H1 (cell line): ENCODE results near the gene MPZL3. TPM values are rescaled to one million over a fixed set of nuclear protein-coding genes. Genes with fewer than 3 reads are reported as not detected.

ENCODE experiments used
- CTCF ChIA-PET: fragments of 300-600 bp; sonication (Branson Sonifier 250); formaldehyde crosslinking; loops from one replicate; lab custom pipeline; 2021; ENCODE audit not compliant: partially characterized antibody; lab: Charles Lee
- POLR2A ChIA-PET: fragments of 300-600 bp; sonication (Branson Sonifier 250); formaldehyde crosslinking; loops from one replicate; lab custom pipeline; 2021; ENCODE audit warnings: inconsistent platforms; ENCODE audit not compliant: partially characterized antibody; lab: Charles Lee
- DNase-seq, 2 experiments: peaks; one replicate each; pipeline versions ENCODE4 v3.0.0 to v3.0.0-alpha.2; 2010 to 2022; ENCODE audit warnings: low spot score in 2 of 2, low read depth in 1 of 2, mixed read lengths in 1 of 2
- FAIRE-seq: peaks from 2 replicates; lab custom pipeline; 2011; peaks lifted over from hg19 to GRCh38; lab: Jason Lieb, UNC
- H2AFZ ChIP-seq: 2 replicates; pipeline ENCODE4 v1.8.1; 2012; ENCODE audit warnings: low read length, inconsistent platforms
- H2AK5ac ChIP-seq: 2 replicates; pipeline ENCODE4 v1.6.1; 2013; ENCODE audit warnings: low read depth, low read length
- H2BK120ac ChIP-seq: replicated peaks from 2 replicates; pipeline ENCODE3; 2013; ENCODE audit warnings: low read depth, low read length, inconsistent platforms
- H2BK12ac ChIP-seq: 2 replicates; pipeline ENCODE4 v1.6.1; 2013; ENCODE audit warnings: low read depth, low read length
- H2BK15ac ChIP-seq: 2 replicates; pipeline ENCODE4 v1.6.1; 2013; ENCODE audit warnings: low read length
- H2BK20ac ChIP-seq: 2 replicates; pipeline ENCODE4 v1.6.1; 2013; ENCODE audit warnings: low read length
- H2BK5ac ChIP-seq: 2 replicates; pipeline ENCODE4 v1.6.1; 2013; ENCODE audit warnings: low read depth, low read length
- H3K14ac ChIP-seq: 2 replicates; pipeline ENCODE4 v1.6.1; 2013; ENCODE audit warnings: inconsistent platforms; ENCODE audit not compliant: insufficient read length
- H3K18ac ChIP-seq: 2 replicates; pipeline ENCODE4 v1.6.1; 2013; ENCODE audit warnings: low read length; ENCODE audit errors: extremely low read depth
- H3K23ac ChIP-seq: 2 replicates; pipeline ENCODE4 v1.6.1; 2013; ENCODE audit warnings: inconsistent platforms; ENCODE audit not compliant: insufficient read length
- H3K23me2 ChIP-seq: 2 replicates; pipeline ENCODE4 v1.6.1; 2013; ENCODE audit warnings: low read depth, low read length
- H3K27ac ChIP-seq: 2 replicates; pipeline ENCODE4 v1.6.1; 2011; ENCODE audit warnings: low read depth, low read length, inconsistent platforms
- H3K27me3 ChIP-seq, 4 experiments: replicated peaks in 1 of 4; 1 replicate in 1 of 4; 2 replicates in 3 of 4; pipeline versions ENCODE4 v1.6.1 to v1.8.1; 2011 to 2013; ENCODE audit warnings: low read length in 3 of 4, mild to moderate bottlenecking in 3 of 4, inconsistent platforms in 2 of 4, mixed read lengths in 2 of 4, moderate library complexity in 1 of 4; ENCODE audit not compliant: control insufficient read depth in 3 of 4, insufficient read depth in 3 of 4; ENCODE audit errors: extremely low read depth in 1 of 4
- H3K36me3 ChIP-seq, 4 experiments: 2 replicates each; pipeline versions ENCODE4 v1.6.1 to v1.8.1; 2011 to 2013; ENCODE audit warnings: mild to moderate bottlenecking in 4 of 4, low read length in 3 of 4, moderate library complexity in 2 of 4, control low read depth in 1 of 4, inconsistent platforms in 1 of 4; ENCODE audit not compliant: insufficient read depth in 4 of 4, control insufficient read depth in 2 of 4
- H3K4ac ChIP-seq: replicated peaks from 2 replicates; pipeline ENCODE3; 2013; ENCODE audit warnings: low read length, low read depth, mixed read lengths, inconsistent platforms; ENCODE audit not compliant: insufficient read length
- H3K4me1 ChIP-seq, 4 experiments: replicated peaks in 1 of 4; 1 replicate in 1 of 4; 2 replicates in 3 of 4; pipeline versions ENCODE4 v1.6.1 to v1.8.1; 2011 to 2013; ENCODE audit warnings: low read length in 3 of 4, inconsistent platforms in 2 of 4, mixed read lengths in 1 of 4; ENCODE audit not compliant: insufficient read depth in 4 of 4, control insufficient read depth in 3 of 4
- H3K4me2 ChIP-seq, 2 experiments: 2 replicates each; pipeline versions ENCODE4 v1.6.1 to v1.8.1; 2011 to 2013; ENCODE audit warnings: low read depth in 2 of 2, low read length in 2 of 2, control low read depth in 1 of 2, inconsistent platforms in 1 of 2, mild to moderate bottlenecking in 1 of 2; ENCODE audit not compliant: insufficient read depth in 1 of 2
- H3K4me3 ChIP-seq, 4 experiments: fragments of 200-600, 300-600 bp in 1 of 4; sonication (generic), shearing (Covaris generic), sonication (Bioruptor Twin) in 1 of 4; 2 replicates each; pipeline versions ENCODE4 v1.5.1 to v1.8.1; 2011 to 2016; ENCODE audit warnings: low read length in 4 of 4, low read depth in 3 of 4, control low read depth in 2 of 4, inconsistent platforms in 2 of 4, mild to moderate bottlenecking in 2 of 4, mixed read lengths in 1 of 4, moderate library complexity in 1 of 4; ENCODE audit not compliant: insufficient read depth in 2 of 4; ENCODE audit errors: extremely low read depth in 1 of 4
- H3K56ac ChIP-seq: replicated peaks from 2 replicates; pipeline ENCODE3; 2013; ENCODE audit warnings: low read depth, mild to moderate bottlenecking, mixed read lengths, low read length, inconsistent platforms; ENCODE audit not compliant: insufficient read length
- H3K79me1 ChIP-seq: 2 replicates; pipeline ENCODE4 v1.6.1; 2013; ENCODE audit warnings: low read depth, low read length, control low read depth
- H3K79me2 ChIP-seq, 2 experiments: 2 replicates each; pipeline versions ENCODE4 v1.6.1 to v1.8.1; 2012 to 2013; ENCODE audit warnings: low read length in 2 of 2, mild to moderate bottlenecking in 2 of 2, inconsistent platforms in 1 of 2; ENCODE audit not compliant: insufficient read depth in 2 of 2, control insufficient read depth in 1 of 2
- H3K9ac ChIP-seq, 4 experiments: replicated peaks in 1 of 4; 1 replicate in 1 of 4; 2 replicates in 3 of 4; pipeline versions ENCODE4 v1.6.1 to v1.8.1; 2011 to 2013; ENCODE audit warnings: low read depth in 3 of 4, low read length in 3 of 4, control low read depth in 2 of 4, mild to moderate bottlenecking in 2 of 4, moderate library complexity in 2 of 4, inconsistent platforms in 1 of 4; ENCODE audit errors: extremely low read depth in 1 of 4
- H3K9me3 ChIP-seq, 2 experiments: 2 replicates each; pipeline versions ENCODE4 v1.6.1 to v1.8.1; 2012 to 2013; ENCODE audit warnings: mild to moderate bottlenecking in 2 of 2, moderate library complexity in 2 of 2, control low read depth in 1 of 2, inconsistent platforms in 1 of 2, low read depth in 1 of 2, low read length in 1 of 2, mixed read lengths in 1 of 2; ENCODE audit not compliant: insufficient read depth in 2 of 2
- H4K20me1 ChIP-seq, 2 experiments: replicated peaks in 1 of 2; 2 replicates each; pipeline versions ENCODE3 to v1.8.1; 2011 to 2013; ENCODE audit warnings: inconsistent platforms in 2 of 2, low read length in 2 of 2, mild to moderate bottlenecking in 1 of 2; ENCODE audit not compliant: insufficient read depth in 2 of 2, control insufficient read depth in 1 of 2
- H4K5ac ChIP-seq: 2 replicates; pipeline ENCODE4 v1.6.1; 2013; ENCODE audit warnings: low read length, low read depth, mixed read lengths, inconsistent platforms; ENCODE audit not compliant: insufficient read length
- H4K8ac ChIP-seq: 2 replicates; pipeline ENCODE4 v1.8.0; 2013; ENCODE audit warnings: mild to moderate bottlenecking, moderate library complexity, low read length, inconsistent platforms; ENCODE audit not compliant: insufficient read depth; ENCODE audit errors: extremely low read depth
- H4K91ac ChIP-seq: replicated peaks from 2 replicates; pipeline ENCODE3; 2013; ENCODE audit warnings: low read length, mixed read lengths, inconsistent platforms; ENCODE audit not compliant: insufficient read length
- CBX5 ChIP-seq: fragments of 300-800, 300-1000 bp; sonication (generic); IDR thresholded peaks from 2 replicates; pipeline ENCODE4 v1.7.1; 2016; ENCODE audit warnings: antibody characterized with exemption, low read length, low read depth
- E2F6 ChIP-seq: IDR thresholded peaks from 2 replicates; pipeline ENCODE4 v1.6.1; 2012; ENCODE audit warnings: inconsistent platforms
- MAX ChIP-seq: IDR thresholded peaks from 2 replicates; pipeline ENCODE4 v1.6.1; 2012; ENCODE audit warnings: inconsistent platforms
- RFX5 ChIP-seq: IDR thresholded peaks from 2 replicates; pipeline ENCODE4 v1.6.1; 2011; ENCODE audit warnings: low read depth, low read length, improper control_type of control experiment, borderline replicate concordance
- RNF2 ChIP-seq: fragments of 200-900, 300-1000 bp; sonication (generic); IDR thresholded peaks from 2 replicates; pipeline ENCODE4 v1.7.1; 2016; ENCODE audit warnings: borderline replicate concordance, low read depth, mild to moderate bottlenecking, antibody characterized with exemption, low read length; ENCODE audit not compliant: poor library complexity, severe bottlenecking; ENCODE audit errors: missing control alignments
- TAF7 ChIP-seq: optimal IDR thresholded peaks from 2 replicates; pipeline ENCODE3; 2011; ENCODE audit warnings: low read depth, mild to moderate bottlenecking, inconsistent platforms, low read length, moderate library complexity, borderline replicate concordance
- TEAD4 ChIP-seq: IDR thresholded peaks from 2 replicates; pipeline ENCODE4 v1.6.1; 2012; ENCODE audit warnings: low read depth, low read length, inconsistent platforms, mixed read lengths
- WGBS, 2 experiments: shearing (Covaris generic) in 1 of 2; methylation state at CpG; one replicate each; pipeline versions ENCODE4 v1.1.6 to v1.1.7; 2013 to 2015; ENCODE audit warnings: low lambda C conversion rate in 2 of 2, mixed read lengths in 2 of 2, inconsistent platforms in 1 of 2, low coverage in 1 of 2, missing lambda C conversion rate in 1 of 2; ENCODE audit not compliant: insufficient replicate concordance in 2 of 2, insufficient coverage in 1 of 2, insufficient read length in 1 of 2; ENCODE audit errors: extremely low coverage in 1 of 2, missing lambda C conversion rate in 1 of 2; 5-methylcytosine and 5-hydroxymethylcytosine counted together
- polyA plus RNA-seq, 7 experiments: library from polyadenylated mRNA; depleted of rRNA in 3 of 7; stranded (reverse) in 5 of 7; unstranded in 2 of 7; fragments of >200 nt in 5 of 7; fragments of 200-250 nt in 2 of 7; gene quantifications; 1 replicate in 5 of 7; 2 replicates in 1 of 7; 4 replicates in 1 of 7; pipeline versions ENCODE4 v1.2.1 to v1.2.3, GENCODE V29; 2011 to 2013; ENCODE audit warnings: missing spikeins in 2 of 7, mixed read lengths in 2 of 7
- total RNA-seq: library from RNA; stranded (reverse); fragmentation: NEBNext Ultra II Directional; extraction: Animal tissue kit (Norgen Biotek cat#: 25700); gene quantifications from 2 replicates; pipeline ENCODE4 v1.2.1, GENCODE V29; 2021

Gene MPZL3
- total and polyA plus RNA-seq, 2 of the 8 experiments (the other 6 are each of a cell fraction or from before 2014, with no cell fraction given) = 1.1 to 3.9 TPM

GRCh38 chr11:118243161-118243560 is 9.0 kb downstream of the MPZL3 start:
- CTCF ChIA-PET = interaction anchor here (2.0 kb wide), 1 partner anchor 72 kb away, joined by 9 read pairs; no protein-coding TSS in a partner anchor

More at GRCh38 chr11:118243161-118243560, 9.0 kb downstream of the MPZL3 start:
- Histone ChIP-seq H3K18ac (no peak overlapping the region), H3K79me1 (no peaks in the 10 kb centered on the region), H4K5ac (no peak overlapping the region), H2BK15ac (no peak overlapping the region), H3K9me3 (no peaks in the 10 kb centered on the region), H4K91ac (no peak overlapping the region), H2BK12ac (peak overlapping the region; percentile 85), H3K4me1 (peaks cover 0 to 6% (median 0%) of the 10 kb centered on the region in 4 experiments; a peak in 4 of 7 replicates), H3K4ac (no peak overlapping the region), H2BK120ac (no peak overlapping the region), H3K79me2 (no peaks in the 10 kb centered on the region), H3K4me2 (peak overlapping the region in 1 of 2 experiments; percentile 31; a peak in 1 of 4 replicates), H3K27ac (no peak overlapping the region), H3K27me3 (peaks cover 0 to 8% (median 0%) of the 10 kb centered on the region in 4 experiments; a peak in 3 of 7 replicates), H3K23me2 (no peaks in the 10 kb centered on the region; the same call in 1 of the 2 replicates), H2BK5ac (no peak overlapping the region), H4K20me1 (no peaks in the 10 kb centered on the region), H2BK20ac (no peak overlapping the region), H3K14ac (no peak overlapping the region), H3K36me3 (no peaks in the 10 kb centered on the region), H3K4me3 (no peak overlapping the region), H3K9ac (no peak overlapping the region; a peak in 1 of 7 replicates), H2AK5ac (no peak overlapping the region), H3K23ac (no peak overlapping the region), H3K56ac (no peak overlapping the region), H2AFZ (0 out of 2 replicates have a peak overlapping the region, but pooled peaks have one; percentile 58), H4K8ac (no peak overlapping the region)
- TF ChIP-seq MAX (no peak), RFX5 (no peak), TAF7 (no peak), CBX5 (no peak), TEAD4 (no peak), E2F6 (no peak), RNF2 (no peak)
- WGBS, 2 experiments = 70% methylated on average over 8 of the region's 8 CpGs; no CpG with 5 or more reads in 1 of the 2 experiments
- DNase-seq = no peak
- no peak for FAIRE-seq
- POLR2A ChIA-PET = no interaction called here
